GM12875 (cell line): ENCODE data around the gene STPG1.

Experiments used
- H3K4me3 ChIP-seq: one replicate; pipeline ENCODE4 v1.5.1; 2011; ENCODE audit warnings: low read depth, low read length, control low read depth
- TF ChIP-seq, protein P1 (sequence below): IDR thresholded peaks from 2 replicates; pipeline ENCODE4 v1.5.1; 2011; ENCODE audit warnings: low read depth, mild to moderate bottlenecking, control low read depth, inconsistent platforms, low read length, moderate library complexity, borderline replicate concordance; ENCODE audit not compliant: insufficient read depth

Gene STPG1

DNA sequence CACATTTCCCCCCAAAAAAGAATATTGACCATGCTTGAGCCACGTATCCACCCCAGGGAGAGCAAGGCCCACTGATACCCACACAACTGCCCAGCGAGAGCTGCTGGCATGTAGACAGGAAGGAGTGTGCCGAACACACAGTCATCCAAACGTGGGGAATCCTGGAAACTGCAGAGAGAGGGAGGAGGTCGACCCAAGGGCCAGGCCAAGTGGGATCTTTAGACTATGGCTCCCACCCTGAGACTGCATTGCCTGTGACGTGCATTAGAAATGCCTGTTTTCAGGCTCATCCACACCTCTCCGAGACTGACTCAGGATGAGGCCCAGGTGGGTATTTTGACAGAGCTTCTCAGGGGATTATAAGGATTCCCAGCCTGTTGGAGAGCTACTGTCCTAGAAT, 27.9 kb upstream of the STPG1 start:
- TF ChIP-seq, protein P1, sequence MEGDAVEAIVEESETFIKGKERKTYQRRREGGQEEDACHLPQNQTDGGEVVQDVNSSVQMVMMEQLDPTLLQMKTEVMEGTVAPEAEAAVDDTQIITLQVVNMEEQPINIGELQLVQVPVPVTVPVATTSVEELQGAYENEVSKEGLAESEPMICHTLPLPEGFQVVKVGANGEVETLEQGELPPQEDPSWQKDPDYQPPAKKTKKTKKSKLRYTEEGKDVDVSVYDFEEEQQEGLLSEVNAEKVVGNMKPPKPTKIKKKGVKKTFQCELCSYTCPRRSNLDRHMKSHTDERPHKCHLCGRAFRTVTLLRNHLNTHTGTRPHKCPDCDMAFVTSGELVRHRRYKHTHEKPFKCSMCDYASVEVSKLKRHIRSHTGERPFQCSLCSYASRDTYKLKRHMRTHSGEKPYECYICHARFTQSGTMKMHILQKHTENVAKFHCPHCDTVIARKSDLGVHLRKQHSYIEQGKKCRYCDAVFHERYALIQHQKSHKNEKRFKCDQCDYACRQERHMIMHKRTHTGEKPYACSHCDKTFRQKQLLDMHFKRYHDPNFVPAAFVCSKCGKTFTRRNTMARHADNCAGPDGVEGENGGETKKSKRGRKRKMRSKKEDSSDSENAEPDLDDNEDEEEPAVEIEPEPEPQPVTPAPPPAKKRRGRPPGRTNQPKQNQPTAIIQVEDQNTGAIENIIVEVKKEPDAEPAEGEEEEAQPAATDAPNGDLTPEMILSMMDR, result no peak
- H3K4me3 ChIP-seq, result no peak overlapping the region

DNA sequence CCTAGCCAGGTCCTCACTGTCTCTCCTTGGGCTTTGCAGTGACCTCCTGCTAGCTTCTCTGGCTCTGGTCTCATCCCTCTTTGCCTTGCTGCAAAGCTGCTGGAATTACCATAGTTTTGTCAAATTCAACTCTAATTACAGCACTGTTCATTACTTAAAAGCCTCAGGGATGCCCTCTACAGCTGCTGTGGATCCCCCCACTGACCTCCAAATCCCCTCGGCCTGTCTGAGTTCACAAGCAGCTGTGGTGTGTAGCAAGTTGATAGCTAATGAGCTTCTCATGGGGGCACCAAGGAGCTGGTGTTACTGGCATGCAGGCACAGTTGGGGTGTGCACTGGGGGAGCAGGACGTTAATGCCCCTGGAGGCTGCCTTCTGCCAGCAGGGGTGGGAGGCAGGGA, 26.9 kb upstream of the STPG1 start:
- TF ChIP-seq, protein P1, result no peak
- no peak overlapping the region for H3K4me3 ChIP-seq

DNA sequence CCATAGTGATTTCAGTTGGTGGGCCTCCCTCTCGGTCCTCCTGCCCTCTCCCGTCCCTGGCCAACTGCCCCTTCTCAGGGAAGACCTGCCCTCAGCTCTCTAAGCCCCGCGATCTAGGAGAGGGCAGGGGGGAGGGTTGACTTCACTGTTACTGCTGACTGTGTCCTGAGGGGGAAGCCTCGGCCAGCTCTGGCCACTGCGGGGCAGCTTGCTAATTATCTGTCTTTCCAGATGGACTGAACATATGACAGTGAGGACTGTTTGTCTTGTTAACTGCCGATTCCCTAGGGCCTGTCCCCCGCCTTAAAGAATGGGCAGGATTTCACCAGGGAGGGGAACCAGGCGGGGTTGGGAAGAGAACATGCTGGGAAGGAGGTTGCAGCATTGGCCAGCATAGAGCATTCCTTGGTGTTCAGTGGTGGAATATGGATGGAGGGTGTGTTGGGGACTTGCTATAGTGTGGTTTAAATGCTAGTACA, 24.9 kb upstream of the STPG1 start:
- TF ChIP-seq, protein P1, result no peak
- H3K4me3 ChIP-seq, result no peak overlapping the region

DNA sequence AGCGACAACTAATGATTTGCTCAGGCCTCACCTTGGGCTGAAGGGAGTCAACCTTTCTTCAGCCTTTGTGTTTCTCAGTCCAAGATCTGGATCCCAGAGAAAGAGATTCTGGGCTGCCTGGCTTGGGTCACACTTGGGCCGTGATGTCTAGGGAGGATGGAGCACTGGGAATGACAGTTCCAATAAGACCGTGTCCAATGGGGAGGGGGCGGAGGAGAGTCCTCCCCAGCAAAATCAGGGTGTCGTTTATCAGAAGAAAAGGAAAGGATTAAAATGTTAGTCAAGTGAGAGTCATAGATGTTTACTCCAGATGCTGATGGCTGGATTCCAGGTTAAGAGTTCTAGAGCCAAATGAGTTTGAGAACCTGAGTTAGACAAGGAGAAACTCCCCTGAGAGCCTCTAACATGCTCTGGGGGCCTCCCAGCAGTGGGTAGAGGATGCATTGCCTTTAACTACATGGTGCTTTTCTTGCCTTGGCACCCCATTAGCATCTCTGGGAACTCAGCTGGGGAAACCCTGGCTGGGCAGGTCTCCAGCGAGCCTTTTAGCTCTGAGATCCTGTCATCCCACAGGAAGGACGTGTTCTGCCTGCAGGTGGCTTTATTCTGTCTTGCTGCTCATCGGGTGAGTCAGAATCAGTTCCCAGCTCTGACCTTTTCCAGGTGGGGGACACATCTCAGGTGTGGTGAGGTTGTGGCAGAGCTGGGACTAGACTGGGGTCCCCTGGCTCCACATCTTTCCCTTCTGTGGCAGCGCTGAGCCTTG, 24.2 kb upstream of the STPG1 start:
- TF ChIP-seq, protein P1, result no peak
- no peak overlapping the region for H3K4me3 ChIP-seq

DNA sequence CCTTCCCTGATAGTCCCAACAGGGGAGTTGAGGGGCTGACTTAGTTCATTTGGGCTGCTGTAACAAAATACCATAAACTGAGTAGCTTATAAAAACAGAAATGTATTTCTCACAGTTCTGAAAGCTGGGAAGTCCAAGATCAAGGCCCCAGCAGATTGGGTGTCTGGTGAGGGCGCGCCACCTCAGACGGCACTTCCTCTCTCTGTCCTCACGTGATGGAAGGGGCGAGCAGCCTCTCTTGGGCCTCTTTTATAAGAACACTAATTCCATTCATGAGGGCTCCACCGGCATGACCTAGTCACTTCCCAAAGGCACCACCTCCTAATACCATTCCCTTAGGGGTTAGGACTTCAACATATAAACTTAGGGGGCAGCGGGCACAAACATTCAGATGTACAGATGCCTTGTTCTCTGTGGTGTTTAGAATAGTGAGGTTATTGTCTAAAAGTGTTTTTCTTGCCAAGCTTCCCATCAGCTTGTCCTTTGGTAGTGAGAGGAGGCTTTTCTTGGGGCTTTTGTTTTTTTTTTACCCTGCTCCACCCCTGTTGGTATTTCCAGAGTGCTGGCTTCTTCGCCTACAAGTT, 22.3 kb upstream of the STPG1 start:
- H3K4me3 ChIP-seq, result no peak overlapping the region
- TF ChIP-seq, protein P1, result no peak

DNA sequence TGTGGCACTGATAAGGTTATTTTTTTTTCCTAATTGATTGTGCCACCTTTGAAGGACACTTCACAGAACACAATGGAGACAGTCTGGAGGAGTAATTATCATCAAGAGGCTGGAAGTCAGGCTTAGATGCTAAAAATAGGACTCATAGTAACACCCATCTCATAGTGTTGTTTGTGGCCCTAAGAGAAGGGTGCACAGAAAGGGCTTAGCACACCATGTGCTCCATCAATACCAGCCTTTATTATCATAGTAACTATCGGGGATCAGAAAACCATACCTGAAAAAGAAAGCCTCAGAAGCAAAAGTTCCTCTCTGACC, 13.9 kb upstream of the STPG1 start:
- TF ChIP-seq, protein P1, result no peak
- no peak overlapping the region for H3K4me3 ChIP-seq
